BJ (cell line): ENCODE measurements around the gene APOA5. TPM values are rescaled to one million over a fixed set of nuclear protein-coding genes. Genes with fewer than 3 reads are reported as not detected.
"Not testable (repeated sequence)": the region's sequence is repeated elsewhere in the genome, so short reads cannot be mapped to it uniquely, and the experiment has no call there.

Experiments
- CTCF ChIA-PET: fragments of 350-600 bp; formaldehyde crosslinking; extraction: SDS; loops from one replicate; lab custom pipeline; 2021; ENCODE audit warnings: antibody characterized with exemption, inconsistent platforms; lab: Yijun Ruan, JAX
- POLR2A ChIA-PET: fragments of 300-600 bp; sonication (Branson Sonifier 250); formaldehyde crosslinking; extraction: SDS; loops from one replicate; lab custom pipeline; 2021; ENCODE audit warnings: antibody characterized with exemption; lab: Charles Lee
- DNase-seq: peaks from one replicate; pipeline ENCODE4 v3.0.0-alpha.2; 2011; ENCODE audit warnings: low read depth
- H3K27me3 ChIP-seq: 2 replicates; pipeline ENCODE4 v1.6.0; 2011; ENCODE audit warnings: low read length; ENCODE audit not compliant: control insufficient read depth, insufficient read depth
- H3K36me3 ChIP-seq: 2 replicates; pipeline ENCODE4 v1.5.1; 2011; ENCODE audit warnings: low read length; ENCODE audit not compliant: control insufficient read depth, insufficient read depth
- H3K4me3 ChIP-seq: 2 replicates; pipeline ENCODE4 v1.5.1; 2011; ENCODE audit warnings: low read depth, mild to moderate bottlenecking, control low read depth, low read length
- CTCF ChIP-seq: IDR thresholded peaks from 2 replicates; pipeline ENCODE4 v1.5.1; 2011; ENCODE audit warnings: low read depth, mild to moderate bottlenecking, control low read depth, inconsistent platforms, low read length, moderate library complexity; ENCODE audit not compliant: insufficient read depth
- polyA plus RNA-seq: library from polyadenylated mRNA; depleted of rRNA; stranded (reverse); fragments of >200 nt; gene quantifications from 2 replicates; pipeline ENCODE4 v1.2.3, GENCODE V29; 2011

Gene APOA5
- polyA plus RNA-seq, 1 experiment, result not detected

GRCh38 chr11:116837231-116838091, 45.8 kb upstream of the APOA5 start, which contains the start of gene APOA1:
Gene APOA1 (minus strand): TSS chr11:116837622. CDS start chr11:116837387, 235 bp downstream.
- Histone ChIP-seq H3K36me3 (no peaks in the 10 kb centered on the region), H3K4me3 (no peak within 1 kb of the TSS), H3K27me3 (no peaks in the 10 kb centered on the region)
- no peak for DNase-seq
- POLR2A ChIA-PET, result no interaction called here
- TF ChIP-seq CTCF, result no peak
- CTCF ChIA-PET, result interaction anchor here (0.9 to 3.3 kb wide), 7 partner anchors 8 to 49 kb away, joined by 3 to 34 read pairs (median 12); partner anchors contain the start of genes APOA5 and ZPR1

GRCh38 chr11:116836632-116836991, 44.9 kb upstream of the APOA5 start:
- Histone ChIP-seq H3K36me3 (no peaks in the 10 kb centered on the region), H3K4me3 (no peak overlapping the region), H3K27me3 (no peaks in the 10 kb centered on the region)
- no peak for DNase-seq
- no peak for TF ChIP-seq CTCF
- POLR2A ChIA-PET, result no interaction called here
- CTCF ChIA-PET, result interaction anchor here (0.7 to 3.3 kb wide), 19 partner anchors 9 to 307 kb away, joined by 3 to 34 read pairs (median 5); partner anchors contain the start of genes APOA4, APOA5, PAFAH1B2 and ZPR1

- DNase-seq, result peak; percentile 75
- H3K36me3 ChIP-seq, result no peaks in the 10 kb centered on the region
- peak; percentile 75 for TF ChIP-seq CTCF
- POLR2A ChIA-PET, result no interaction called here
- CTCF ChIA-PET, result interaction anchor here (0.6 to 3.3 kb wide), 25 partner anchors 10 to 391 kb away, joined by 3 to 34 read pairs (median 4); partner anchors contain the start of genes APOA4, APOA5, PAFAH1B2 and ZPR1
- H3K4me3 ChIP-seq, result peak overlapping the region; percentile 22; the same call in 1 of the 2 replicates
- H3K27me3 ChIP-seq, result no peaks in the 10 kb centered on the region
Observed at GRCh38 chr11:116835791-116836631, 44.3 kb upstream of the APOA5 start.

GRCh38 chr11:116835042-116835772, 43.5 kb upstream of the APOA5 start:
- Histone ChIP-seq H3K4me3 (no peak overlapping the region; the same call in 1 of the 2 replicates), H3K36me3 (no peaks in the 10 kb centered on the region), H3K27me3 (no peaks in the 10 kb centered on the region)
- no peak for DNase-seq
- ChIA-PET POLR2A (no interaction called here), CTCF (interaction anchor here (0.6 to 3.3 kb wide), 21 partner anchors 10 to 392 kb away, joined by 3 to 34 read pairs (median 4); partner anchors contain the start of genes APOA4, APOA5, PAFAH1B2 and ZPR1)
- TF ChIP-seq CTCF, result no peak

GRCh38 chr11:116834535-116835041, 42.9 kb upstream of the APOA5 start:
- H3K36me3 ChIP-seq, H3K27me3 ChIP-seq, H3K4me3 ChIP-seq, DNase-seq, POLR2A ChIA-PET: not testable (repeated sequence)
- CTCF ChIA-PET, result interaction anchor here (1.1 to 3.3 kb wide), 3 partner anchors 18 to 43 kb away, joined by 5 to 34 read pairs (median 19); partner anchors contain the start of gene APOA5
